ENCODE data around the gene NAA40.

The NAA40 gene

DNA sequence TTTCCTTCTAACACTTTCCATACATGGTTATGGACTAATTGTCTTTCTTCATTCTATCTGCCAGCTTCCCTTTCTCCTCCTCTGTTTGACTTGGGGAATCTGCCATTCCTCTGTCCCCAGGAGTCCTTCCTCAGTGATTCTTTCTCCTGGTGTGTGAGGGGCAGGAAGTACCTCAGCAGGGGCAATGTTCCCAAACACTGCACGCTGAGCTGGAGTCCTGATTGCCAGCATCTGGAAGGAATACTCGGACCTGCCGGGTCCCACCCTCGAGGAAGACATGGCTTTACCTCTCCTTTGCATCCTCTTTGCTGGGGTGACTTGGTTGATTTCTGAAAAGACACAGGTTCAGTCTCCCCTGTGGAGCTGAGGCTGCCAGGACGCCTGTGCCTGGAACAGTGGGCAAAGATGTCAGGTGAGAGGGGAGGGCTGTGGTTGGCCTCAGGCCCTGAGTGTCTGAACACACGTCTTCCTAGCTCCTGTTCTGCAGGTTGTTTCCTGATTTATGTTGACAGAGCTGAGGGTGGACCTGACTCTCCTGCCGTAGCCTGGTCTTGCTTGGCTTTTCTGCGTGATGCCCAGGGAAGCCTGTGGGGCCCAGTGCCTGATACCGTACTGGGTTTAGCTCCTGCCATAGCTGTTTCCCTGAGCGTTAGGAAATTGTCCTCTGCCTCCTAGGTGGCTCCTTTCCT is 39.9 kb downstream of the NAA40 start:
- Histone ChIP-seq H3K23ac (ENCODE audit: low read depth, low read length, poor library complexity) (no peak overlapping the region), H3K27me3 (ENCODE audit: control insufficient read depth in 3 of 3, insufficient read depth in 3 of 3, low read depth in 1 of 3, low read length in 3 of 3) (no peaks in the 10 kb centered on the region), H3K4ac (ENCODE audit: low read length) (no peak overlapping the region), H4K8ac (ENCODE audit: low read depth, low read length) (no peak overlapping the region), H2AFZ (ENCODE audit: low read length) (no peak overlapping the region), H2BK5ac (ENCODE audit: low read length) (no peak overlapping the region), H3K14ac (ENCODE audit: low read length) (no peak overlapping the region), H2BK12ac (ENCODE audit: low read length) (no peak overlapping the region), H4K91ac (ENCODE audit: low read depth, low read length, poor library complexity) (no peak overlapping the region), H2BK15ac (ENCODE audit: low read length) (no peak overlapping the region), H3K36me3 (replicated peaks in 1 of 2; ENCODE audit: control insufficient read depth in 2 of 2, insufficient read depth in 2 of 2, low read length in 2 of 2) (peaks cover 10 to 32% of the 10 kb centered on the region in 2 donors), H3K9me3 (replicated peaks in 1 of 2; ENCODE audit: control insufficient read depth in 2 of 2, insufficient read depth in 1 of 2, low read depth in 1 of 2, low read length in 2 of 2) (no peaks in the 10 kb centered on the region), H3K4me3 (ENCODE audit: low read length in 2 of 2) (no peak overlapping the region), H2AK5ac (ENCODE audit: low read depth, low read length) (no peak overlapping the region), H3K27ac (replicated peaks; ENCODE audit: low read length) (no peak overlapping the region), H3K9ac (ENCODE audit: low read depth, low read length, poor library complexity) (no peak overlapping the region), H3K18ac (ENCODE audit: low read length) (no peak overlapping the region), H3K4me2 (ENCODE audit: insufficient read depth, low read length, poor library complexity, severe bottlenecking) (no peak overlapping the region), H3K79me1 (ENCODE audit: low read depth, low read length) (peaks cover 7% of the 10 kb centered on the region), H3K4me1 (ENCODE audit: control insufficient read depth in 2 of 2, insufficient read depth in 1 of 2, low read depth in 1 of 2, low read length in 2 of 2) (peaks cover 15 to 23% of the 10 kb centered on the region in 2 donors), H2BK120ac (ENCODE audit: low read depth, low read length) (no peak overlapping the region)
- no CpG with 5 or more reads among the region's 10 CpGs for WGBS, 2 donors (ENCODE audit: extremely low coverage in 2 of 2, insufficient read length in 2 of 2, insufficient replicate concordance in 1 of 2)
- no peak for DNase-seq (ENCODE audit: low spot score)

DNA sequence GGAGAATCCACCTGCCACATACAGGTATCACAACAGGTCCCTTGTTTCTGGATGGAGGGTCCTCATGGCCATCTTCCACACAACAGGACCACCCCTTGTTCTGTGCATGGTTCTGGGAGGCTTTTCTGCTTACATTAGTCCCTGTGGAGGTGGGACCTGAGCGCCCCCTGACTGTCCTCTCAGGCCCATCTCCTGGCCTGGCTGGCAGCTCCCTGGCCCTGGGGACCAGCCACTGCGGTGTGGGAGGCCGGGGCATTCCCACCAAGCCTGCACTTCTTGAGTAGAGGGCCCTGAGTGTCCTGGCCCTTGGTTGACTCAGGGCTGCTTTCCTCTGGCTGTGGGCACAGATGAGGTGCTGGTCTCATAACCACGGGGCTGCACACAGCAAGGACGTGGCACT is 40.6 kb downstream of the NAA40 start:
- peak overlapping the region; percentile 8 for H3K23ac ChIP-seq (ENCODE audit: low read depth, low read length, poor library complexity)
- no peak overlapping the region for H3K4ac ChIP-seq (ENCODE audit: low read length)
- no peaks in the 10 kb centered on the region for H3K27me3 ChIP-seq (ENCODE audit: control insufficient read depth in 3 of 3, insufficient read depth in 3 of 3, low read depth in 1 of 3, low read length in 3 of 3)
- no peak overlapping the region for H2AFZ ChIP-seq (ENCODE audit: low read length)
- DNase-seq (ENCODE audit: low spot score), result no peak
- H3K4me1 ChIP-seq (ENCODE audit: control insufficient read depth in 2 of 2, insufficient read depth in 1 of 2, low read depth in 1 of 2, low read length in 2 of 2), result peaks cover 15 to 23% of the 10 kb centered on the region in 2 donors
- H3K14ac ChIP-seq (ENCODE audit: low read length), result no peak overlapping the region
- H4K8ac ChIP-seq (ENCODE audit: low read depth, low read length), result no peak overlapping the region
- H2BK12ac ChIP-seq (ENCODE audit: low read length), result no peak overlapping the region
- no peak overlapping the region for H2AK5ac ChIP-seq (ENCODE audit: low read depth, low read length)
- H3K4me2 ChIP-seq (ENCODE audit: insufficient read depth, low read length, poor library complexity, severe bottlenecking), result no peak overlapping the region
- H4K91ac ChIP-seq (ENCODE audit: low read depth, low read length, poor library complexity), result no peak overlapping the region
- H3K27ac ChIP-seq (replicated peaks; ENCODE audit: low read length), result no peak overlapping the region
- H3K36me3 ChIP-seq (replicated peaks in 1 of 2; ENCODE audit: control insufficient read depth in 2 of 2, insufficient read depth in 2 of 2, low read length in 2 of 2), result peaks cover 10 to 32% of the 10 kb centered on the region in 2 donors
- no peak overlapping the region for H2BK5ac ChIP-seq (ENCODE audit: low read length)
- H3K18ac ChIP-seq (ENCODE audit: low read length), result no peak overlapping the region
- peak overlapping the region; percentile 27 for H3K9ac ChIP-seq (ENCODE audit: low read depth, low read length, poor library complexity)
- H2BK120ac ChIP-seq (ENCODE audit: low read depth, low read length), result no peak overlapping the region
- H3K9me3 ChIP-seq (replicated peaks in 1 of 2; ENCODE audit: control insufficient read depth in 2 of 2, insufficient read depth in 1 of 2, low read depth in 1 of 2, low read length in 2 of 2), result no peaks in the 10 kb centered on the region
- peaks cover 7% of the 10 kb centered on the region for H3K79me1 ChIP-seq (ENCODE audit: low read depth, low read length)
- no CpG with 5 or more reads among the region's 5 CpGs for WGBS, 2 donors (ENCODE audit: extremely low coverage in 2 of 2, insufficient read length in 2 of 2, insufficient replicate concordance in 1 of 2)
- H3K4me3 ChIP-seq (ENCODE audit: low read length in 2 of 2), result no peak overlapping the region
- no peak overlapping the region for H2BK15ac ChIP-seq (ENCODE audit: low read length)

GRCh38 chr11:63985812-63986155 is 47.0 kb downstream of the NAA40 start:
- H3K4me1 ChIP-seq (ENCODE audit: control insufficient read depth in 2 of 2, insufficient read depth in 1 of 2, low read depth in 1 of 2, low read length in 2 of 2), result peaks cover 12 to 16% of the 10 kb centered on the region in 2 donors
- peak overlapping the region; percentile 15 for H3K14ac ChIP-seq (ENCODE audit: low read length)
- H2AK5ac ChIP-seq (ENCODE audit: low read depth, low read length), result no peak overlapping the region
- H2AFZ ChIP-seq (ENCODE audit: low read length), result peak overlapping the region; percentile 86
- no peak overlapping the region for H2BK120ac ChIP-seq (ENCODE audit: low read depth, low read length)
- WGBS, 2 donors (ENCODE audit: extremely low coverage in 2 of 2, insufficient read length in 2 of 2, insufficient replicate concordance in 1 of 2), result no CpG with 5 or more reads among the region's 18 CpGs
- no peak overlapping the region for H3K4ac ChIP-seq (ENCODE audit: low read length)
- no peak overlapping the region for H4K91ac ChIP-seq (ENCODE audit: low read depth, low read length, poor library complexity)
- H3K27ac ChIP-seq (replicated peaks; ENCODE audit: low read length), result peak overlapping the region; percentile 68
- H2BK12ac ChIP-seq (ENCODE audit: low read length), result no peak overlapping the region
- H3K9me3 ChIP-seq (replicated peaks in 1 of 2; ENCODE audit: control insufficient read depth in 2 of 2, insufficient read depth in 1 of 2, low read depth in 1 of 2, low read length in 2 of 2), result no peaks in the 10 kb centered on the region
- H3K36me3 ChIP-seq (replicated peaks in 1 of 2; ENCODE audit: control insufficient read depth in 2 of 2, insufficient read depth in 2 of 2, low read length in 2 of 2), result peaks cover 19 to 45% of the 10 kb centered on the region in 2 donors
- peaks cover 23% of the 10 kb centered on the region for H3K79me1 ChIP-seq (ENCODE audit: low read depth, low read length)
- H3K27me3 ChIP-seq (ENCODE audit: control insufficient read depth in 3 of 3, insufficient read depth in 3 of 3, low read depth in 1 of 3, low read length in 3 of 3), result no peaks in the 10 kb centered on the region
- H3K18ac ChIP-seq (ENCODE audit: low read length), result peak overlapping the region; percentile 42
- no peak overlapping the region for H3K9ac ChIP-seq (ENCODE audit: low read depth, low read length, poor library complexity)
- H3K4me3 ChIP-seq (ENCODE audit: low read length in 2 of 2), result peak overlapping the region; percentile 16 to 87
- peak overlapping the region; percentile 70 for H3K4me2 ChIP-seq (ENCODE audit: insufficient read depth, low read length, poor library complexity, severe bottlenecking)
- no peak overlapping the region for H2BK5ac ChIP-seq (ENCODE audit: low read length)
- H4K8ac ChIP-seq (ENCODE audit: low read depth, low read length), result no peak overlapping the region
- peak overlapping the region; percentile 76 for H2BK15ac ChIP-seq (ENCODE audit: low read length)
- no peak for DNase-seq (ENCODE audit: low spot score)
- no peak overlapping the region for H3K23ac ChIP-seq (ENCODE audit: low read depth, low read length, poor library complexity)

GRCh38 chr11:63986156-63986931 is 47.5 kb downstream of the NAA40 start, which contains the start of gene OTUB1:
Gene OTUB1, plus strand, starts transcription at chr11:63986438. Its CDS starts 19 bp downstream, at chr11:63986457.
- peak within 1 kb of the TSS; percentile 87 to 98 for H3K4me3 ChIP-seq (ENCODE audit: low read length in 2 of 2)
- peak within 1 kb of the TSS; percentile 89 for H4K8ac ChIP-seq (ENCODE audit: low read depth, low read length)
- no CpG with 5 or more reads among the region's 63 CpGs for WGBS, 2 donors (ENCODE audit: extremely low coverage in 2 of 2, insufficient read length in 2 of 2, insufficient replicate concordance in 1 of 2)
- peak within 1 kb of the TSS; percentile 76 for H2BK15ac ChIP-seq (ENCODE audit: low read length)
- peaks cover 25% of the 10 kb centered on the region for H3K79me1 ChIP-seq (ENCODE audit: low read depth, low read length)
- H2BK5ac ChIP-seq (ENCODE audit: low read length), result peak within 1 kb of the TSS; percentile 88
- H3K18ac ChIP-seq (ENCODE audit: low read length), result peak within 1 kb of the TSS; percentile 99
- peak within 1 kb of the TSS; percentile 41 for H3K4ac ChIP-seq (ENCODE audit: low read length)
- H3K14ac ChIP-seq (ENCODE audit: low read length), result peak within 1 kb of the TSS; percentile 98
- DNase-seq (ENCODE audit: low spot score), result peak; percentile 91
- H4K91ac ChIP-seq (ENCODE audit: low read depth, low read length, poor library complexity), result peak within 1 kb of the TSS; percentile 96
- peak within 1 kb of the TSS; percentile 95 for H3K9ac ChIP-seq (ENCODE audit: low read depth, low read length, poor library complexity)
- H2AFZ ChIP-seq (ENCODE audit: low read length), result peak within 1 kb of the TSS; percentile 86
- no peaks in the 10 kb centered on the region for H3K27me3 ChIP-seq (ENCODE audit: control insufficient read depth in 3 of 3, insufficient read depth in 3 of 3, low read depth in 1 of 3, low read length in 3 of 3)
- peak within 1 kb of the TSS; percentile 60 for H3K23ac ChIP-seq (ENCODE audit: low read depth, low read length, poor library complexity)
- no peak within 1 kb of the TSS for H2BK12ac ChIP-seq (ENCODE audit: low read length)
- peak within 1 kb of the TSS; percentile 78 for H3K4me2 ChIP-seq (ENCODE audit: insufficient read depth, low read length, poor library complexity, severe bottlenecking)
- H3K27ac ChIP-seq (replicated peaks; ENCODE audit: low read length), result peak within 1 kb of the TSS; percentile 99
- peaks cover 24 to 49% of the 10 kb centered on the region in 2 donors for H3K36me3 ChIP-seq (replicated peaks in 1 of 2; ENCODE audit: control insufficient read depth in 2 of 2, insufficient read depth in 2 of 2, low read length in 2 of 2)
- H2BK120ac ChIP-seq (ENCODE audit: low read depth, low read length), result peak within 1 kb of the TSS; percentile 55
- peak within 1 kb of the TSS; percentile 76 for H2AK5ac ChIP-seq (ENCODE audit: low read depth, low read length)
- H3K4me1 ChIP-seq (ENCODE audit: control insufficient read depth in 2 of 2, insufficient read depth in 1 of 2, low read depth in 1 of 2, low read length in 2 of 2), result peaks cover 12 to 16% of the 10 kb centered on the region in 2 donors
- no peaks in the 10 kb centered on the region for H3K9me3 ChIP-seq (replicated peaks in 1 of 2; ENCODE audit: control insufficient read depth in 2 of 2, insufficient read depth in 1 of 2, low read depth in 1 of 2, low read length in 2 of 2)
